GM23338 (cell line): ENCODE measurements around the gene MAP2K6. TPM values are rescaled to one million over a fixed set of nuclear protein-coding genes. Genes with fewer than 3 reads are reported as not detected.

ENCODE experiments used
- ATAC-seq: fragments of 200-7000 bp; cut with Tn5 transposase; 3 replicates; pipeline ENCODE4 v1.9.1; 2020
- DNase-seq: peaks from one replicate; pipeline ENCODE4 v3.0.0-alpha.2; 2015; ENCODE audit warnings: low spot score
- H2AFZ ChIP-seq: fragments of 200-600 bp; sonication (generic); 2 replicates; pipeline ENCODE4 v1.8.0; 2016; ENCODE audit warnings: antibody characterized with exemption, mild to moderate bottlenecking, moderate library complexity
- H3F3A ChIP-seq: fragments of 200-600 bp; sonication (generic); replicated peaks from 2 replicates; pipeline ENCODE4 v1.8.0; 2017; ENCODE audit warnings: antibody characterized with exemption, mixed run types, low read depth
- H3K27ac ChIP-seq: fragments of 200-600 bp; sonication (generic); 2 replicates; pipeline ENCODE4 v1.6.1; 2016; ENCODE audit warnings: low read depth
- H3K27me3 ChIP-seq: fragments of 200-600 bp; sonication (generic); 2 replicates; pipeline ENCODE4 v1.8.0; 2016; ENCODE audit warnings: mild to moderate bottlenecking, mixed run types, moderate library complexity; ENCODE audit not compliant: insufficient read depth
- H3K36me3 ChIP-seq: fragments of 200-600 bp; sonication (generic); 2 replicates; pipeline ENCODE4 v1.8.0; 2016; ENCODE audit warnings: mild to moderate bottlenecking; ENCODE audit not compliant: insufficient read depth
- H3K4me1 ChIP-seq: fragments of 200-600 bp; sonication (generic); 2 replicates; pipeline ENCODE4 v1.8.0; 2016; ENCODE audit warnings: mild to moderate bottlenecking, moderate library complexity; ENCODE audit not compliant: insufficient read depth
- H3K4me2 ChIP-seq: fragments of 200-600 bp; sonication (generic); 2 replicates; pipeline ENCODE4 v1.7.1; 2017; ENCODE audit warnings: mixed run types
- H3K4me3 ChIP-seq: fragments of 200-600 bp; sonication (generic); 2 replicates; pipeline ENCODE4 v1.6.1; 2016; ENCODE audit warnings: mixed run types
- H3K79me2 ChIP-seq: fragments of 200-600 bp; sonication (generic); replicated peaks from 2 replicates; pipeline ENCODE4 v1.8.0; 2017; ENCODE audit warnings: mild to moderate bottlenecking; ENCODE audit not compliant: insufficient read depth
- H3K9me2 ChIP-seq: fragments of 200-600 bp; sonication (generic); 2 replicates; pipeline ENCODE4 v1.8.0; 2017; ENCODE audit not compliant: insufficient read depth
- H4K20me1 ChIP-seq: fragments of 200-600 bp; sonication (generic); replicated peaks from 2 replicates; pipeline ENCODE4 v1.8.0; 2017; ENCODE audit warnings: mild to moderate bottlenecking; ENCODE audit not compliant: insufficient read depth
- H3K27ac Mint-ChIP-seq: 2 replicates; pipeline ENCODE4 v1.8.0; 2020; ENCODE audit warnings: inconsistent platforms, mild to moderate bottlenecking, moderate library complexity, mixed read lengths
- H3K27me3 Mint-ChIP-seq: 3 replicates; pipeline ENCODE4 v1.8.0; 2022; ENCODE audit warnings: low read depth, mild to moderate bottlenecking, moderate library complexity, mixed read lengths, inconsistent platforms; ENCODE audit not compliant: insufficient read depth, poor library complexity
- H3K36me3 Mint-ChIP-seq: 3 replicates; pipeline ENCODE4 v1.8.0; 2021; ENCODE audit warnings: low read depth, mild to moderate bottlenecking, inconsistent platforms, moderate library complexity, mixed read lengths
- H3K4me1 Mint-ChIP-seq: 3 replicates; pipeline ENCODE4 v1.8.0; 2020; ENCODE audit warnings: mild to moderate bottlenecking, inconsistent platforms, mixed read lengths
- H3K4me3 Mint-ChIP-seq: 3 replicates; pipeline ENCODE4 v1.8.0; 2021; ENCODE audit warnings: moderate library complexity, mild to moderate bottlenecking, inconsistent platforms, mixed read lengths
- H3K9me3 Mint-ChIP-seq: 3 replicates; pipeline ENCODE4 v1.8.0; 2020; ENCODE audit warnings: moderate library complexity, mild to moderate bottlenecking, inconsistent platforms, mixed read lengths
- CREB1 ChIP-seq: fragments of 250-450 bp; sonication (Bioruptor Pico); IDR thresholded peaks from 2 replicates; pipeline ENCODE4 v1.5.0; 2020; ENCODE audit warnings: low read depth, mild to moderate bottlenecking, moderate library complexity
- CTCF ChIP-seq, 2 experiments: fragments of 200-600 bp in 1 of 2; sonication (generic) in 1 of 2; conservative IDR thresholded peaks; 2 replicates each; pipeline versions ENCODE4 v1.5.1 to v1.6.1; 2016 to 2017; ENCODE audit warnings: antibody characterized with exemption in 2 of 2, low read depth in 2 of 2, mild to moderate bottlenecking in 2 of 2, moderate library complexity in 1 of 2
- ETS1 ChIP-seq: IDR thresholded peaks from 2 replicates; pipeline ENCODE4 v1.6.1; 2016; ENCODE audit warnings: antibody characterized with exemption
- EZH2 ChIP-seq: fragments of 200-600 bp; sonication (generic); IDR thresholded peaks from one replicate; pipeline ENCODE4 v1.8.0; 2017; ENCODE audit warnings: antibody characterized with exemption, mild to moderate bottlenecking, low read depth; ENCODE audit not compliant: unreplicated experiment
- EZH2phosphoT487 ChIP-seq: fragments of 200-600 bp; sonication (generic); IDR thresholded peaks from one replicate; pipeline ENCODE4 v1.8.1; 2018; ENCODE audit warnings: antibody characterized with exemption; ENCODE audit not compliant: unreplicated experiment
- JUNB ChIP-seq: IDR thresholded peaks from one replicate; pipeline ENCODE4 v1.6.1; 2016; ENCODE audit warnings: antibody characterized with exemption; ENCODE audit not compliant: unreplicated experiment
- NANOG ChIP-seq: IDR thresholded peaks from 2 replicates; pipeline ENCODE4 v1.6.1; 2016; ENCODE audit warnings: antibody characterized with exemption, borderline replicate concordance
- POLR2AphosphoS5 ChIP-seq: IDR thresholded peaks from 2 replicates; pipeline ENCODE4 v1.6.1; 2016; ENCODE audit warnings: antibody characterized with exemption, low read depth
- REST ChIP-seq: IDR thresholded peaks from one replicate; pipeline ENCODE4 v1.6.1; 2018; ENCODE audit warnings: antibody characterized with exemption; ENCODE audit not compliant: unreplicated experiment
- STAT1 ChIP-seq: IDR thresholded peaks from one replicate; pipeline ENCODE4 v1.6.1; 2016; ENCODE audit warnings: antibody characterized with exemption; ENCODE audit not compliant: unreplicated experiment
- ZNF114 ChIP-seq: fragments of 250-450 bp; sonication (Bioruptor Pico); IDR thresholded peaks from 2 replicates; pipeline ENCODE4 v1.5.0; 2020; ENCODE audit warnings: mild to moderate bottlenecking, moderate library complexity
- ZNF331 ChIP-seq: fragments of 250-450 bp; sonication (Bioruptor Pico); IDR thresholded peaks from 2 replicates; pipeline ENCODE4 v1.5.0; 2020; ENCODE audit warnings: low read depth, mild to moderate bottlenecking, moderate library complexity
- ZNF462 ChIP-seq: fragments of 250-450 bp; sonication (Bioruptor Pico); IDR thresholded peaks from 2 replicates; pipeline ENCODE4 v1.5.0; 2020; ENCODE audit warnings: mild to moderate bottlenecking, moderate library complexity
- polyA plus RNA-seq: library from polyadenylated mRNA; unstranded; fragments of >200 nt; fragmentation: Nextera tagmentation; extraction: Ambion mirVana; gene quantifications from 2 replicates; pipeline ENCODE4 v1.2.1, GENCODE V29; 2016
- total RNA-seq: library from RNA; depleted of rRNA; stranded (reverse); fragments of >200 nt; shearing (Covaris generic); gene quantifications from 2 replicates; pipeline ENCODE4 v1.2.3, GENCODE V29; 2014

The MAP2K6 gene
- total and polyA plus RNA-seq, 2 experiments from 2014 or later: 26.3 to 31.1 TPM

- Mint-ChIP-seq H3K4me1 (peaks cover 3% of the 10 kb centered on the region; the same call in 2 of the 3 replicates), H3K27ac (no peak overlapping the region), H3K4me3 (no peak overlapping the region), H3K36me3 (no peaks in the 10 kb centered on the region), H3K27me3 (no peaks in the 10 kb centered on the region), H3K9me3 (no peaks in the 10 kb centered on the region)
- Histone ChIP-seq H2AFZ (no peak overlapping the region), H3K4me2 (no peak overlapping the region), H3F3A (no peaks in the 10 kb centered on the region), H3K4me1 (peaks cover 3% of the 10 kb centered on the region; the same call in 1 of the 2 replicates), H3K27me3 (no peaks in the 10 kb centered on the region), H3K27ac (no peak overlapping the region), H3K9me2 (no peaks in the 10 kb centered on the region), H3K4me3 (no peak overlapping the region), H3K36me3 (no peaks in the 10 kb centered on the region), H3K79me2 (peaks cover 6% of the 10 kb centered on the region; the same call in 1 of the 2 replicates), H4K20me1 (no peaks in the 10 kb centered on the region)
- TF ChIP-seq REST: no peak
- TF ChIP-seq EZH2phosphoT487: no peak
- TF ChIP-seq POLR2AphosphoS5: no peak
- TF ChIP-seq CTCF (conservative IDR thresholded peaks at IDR 0.05; ENCODE audit: low read depth in 2 of 2): no peak
- no peak for TF ChIP-seq CREB1 (CRISPR knock-in tag)
- TF ChIP-seq EZH2: no peak
- TF ChIP-seq JUNB: no peak
- no peak for TF ChIP-seq ETS1
- no peak for TF ChIP-seq STAT1
- no peak for TF ChIP-seq ZNF331 (CRISPR knock-in tag)
- TF ChIP-seq ZNF114: no peak
- no peak for TF ChIP-seq NANOG
- no peak for TF ChIP-seq ZNF462 (CRISPR knock-in tag)
- ATAC-seq: no peak
- no peak for DNase-seq
Measured at GRCh38 chr17:69486779-69487637, 72.5 kb downstream of the MAP2K6 start.
